ENCODE measurements around the gene SOCS4.
A peak's percentile ranks its signal among the peaks of the same experiment; 100 is the strongest.

SOCS4 gene

DNA sequence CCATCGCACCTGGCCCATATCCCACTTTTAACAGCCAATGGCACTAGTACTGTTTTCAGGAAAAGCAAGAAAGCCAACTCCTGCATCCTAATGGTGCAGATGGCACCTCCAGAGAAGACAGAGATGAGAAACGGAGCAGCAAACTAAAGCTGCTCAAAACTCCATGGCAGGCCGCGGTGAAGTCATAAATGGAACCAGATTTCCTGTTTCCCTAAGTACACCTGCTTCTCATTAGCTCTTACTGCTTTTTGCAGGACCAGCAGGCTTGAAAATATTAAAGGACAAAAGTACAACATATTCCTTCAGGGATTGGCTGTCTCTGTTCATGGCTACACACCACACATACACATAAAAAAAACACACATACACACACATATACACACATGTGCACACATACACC, 65.3 kb downstream of the SOCS4 start:
- DNase-seq: no peak

DNA sequence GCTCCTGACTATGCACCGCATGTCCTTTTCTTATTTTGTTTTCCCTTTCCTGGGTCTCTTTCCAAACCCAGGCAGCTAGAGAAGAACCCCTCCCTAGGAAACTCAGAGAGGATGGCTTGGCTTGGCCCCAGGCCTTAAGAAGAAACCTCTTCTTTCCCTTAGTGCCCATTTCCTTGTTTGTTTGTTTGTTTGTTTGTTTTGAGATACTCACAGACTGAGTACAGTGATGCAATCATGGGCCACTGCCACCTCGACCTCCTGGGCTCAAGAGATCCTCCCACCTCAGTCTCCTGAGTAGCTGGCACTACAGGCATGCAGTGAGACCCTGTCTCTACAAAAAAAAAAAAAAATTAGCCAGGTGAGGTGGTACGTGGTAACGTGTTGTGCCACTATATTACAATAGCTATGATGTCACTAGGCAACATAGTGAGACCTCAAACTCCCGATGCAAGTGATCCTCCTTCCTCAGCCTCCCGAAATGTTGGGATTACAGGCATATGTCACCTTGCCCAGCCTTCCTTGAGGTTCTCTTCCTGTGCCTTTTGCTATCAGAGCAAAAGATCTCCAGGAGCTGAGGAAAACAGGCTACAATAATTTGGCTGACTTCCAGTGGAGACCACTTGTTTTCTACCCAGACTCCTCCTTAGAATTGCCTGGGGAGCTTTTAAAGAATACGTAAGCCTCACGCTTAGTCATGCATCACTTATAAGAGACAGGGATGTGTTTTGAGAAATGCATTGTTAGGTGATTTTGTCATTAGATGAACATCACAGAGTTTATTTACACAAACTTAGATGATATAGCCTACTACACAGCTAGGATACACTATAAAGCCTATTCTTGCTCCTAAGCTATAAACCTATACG, 67.5 kb downstream of the SOCS4 start:
- DNase-seq: no peak

DNA sequence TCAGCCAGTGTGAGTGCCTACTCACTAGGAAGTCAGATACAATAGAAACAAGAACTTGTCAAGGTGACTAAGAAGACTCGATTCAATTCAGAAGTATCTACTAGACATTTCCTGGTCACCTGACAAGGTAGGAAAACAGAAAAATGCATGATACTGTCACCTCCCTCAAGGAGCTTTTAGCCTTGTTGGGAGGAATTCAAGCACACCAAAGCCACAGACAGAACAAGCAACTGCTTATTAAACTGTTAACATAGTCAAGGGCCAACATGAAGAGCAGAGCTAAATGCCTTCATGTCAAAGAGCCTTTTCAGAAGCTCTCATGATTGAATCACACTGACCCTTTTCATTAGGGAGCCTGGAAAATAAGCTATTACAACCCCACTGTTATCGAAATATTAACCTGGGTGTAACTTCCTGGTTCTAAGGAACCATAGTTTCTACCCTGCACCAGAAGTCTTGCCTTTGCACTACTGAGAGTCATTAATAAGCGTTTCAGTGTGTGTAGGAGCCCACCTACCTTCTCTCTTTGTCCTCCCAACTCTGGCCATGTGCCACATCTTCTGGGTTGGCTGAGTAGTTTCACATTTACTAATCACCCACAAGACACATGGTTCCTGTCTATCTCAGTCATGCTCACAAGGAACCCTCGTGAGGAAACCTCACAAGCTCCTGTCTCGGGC, 71.0 kb downstream of the SOCS4 start:
- peak; percentile 48 to 56 for DNase-seq

GRCh38 chr14:55098561-55098898, 71.5 kb downstream of the SOCS4 start:
- no peak for DNase-seq
